ENCODE data around the gene PABPC1L. TPM values are rescaled to one million over a fixed set of nuclear protein-coding genes. Genes with fewer than 3 reads are reported as not detected.

PABPC1L gene
- total RNA-seq, 1 experiment from 2014 or later = 127 TPM

- RAD21 ChIA-PET (ENCODE audit: low non-redundant PET in 1 of 2, low total read pairs in 2 of 2, uncharacterized antibody in 2 of 2, unreplicated experiment in 2 of 2) = no interaction called here
- H3K27ac ChIP-seq (ENCODE audit: low read depth, low read length) = no peak overlapping the region
- H3K36me3 ChIP-seq (ENCODE audit: control insufficient read depth in 1 of 2, insufficient read depth in 2 of 2, low read length in 2 of 2) = peaks cover 31 to 32% of the 10 kb centered on the region in 2 experiments; a peak in 3 of 4 replicates
- no peak overlapping the region for H3K4me3 ChIP-seq (replicated peaks in 1 of 2; ENCODE audit: low read depth in 1 of 2, low read length in 2 of 2)
- CTCF ChIA-PET = no interaction called here
- TF ChIP-seq CEBPB (IDR thresholded peaks at IDR 0.05; ENCODE audit: low read depth) = no peak
- no peak for TF ChIP-seq CBX3 (IDR thresholded peaks at IDR 0.05; ENCODE audit: low read depth)
- no peak for TF ChIP-seq YY1 (IDR thresholded peaks at IDR 0.05; ENCODE audit: extremely low read depth, insufficient replicate concordance, low read depth, low read length)
- TF ChIP-seq POLR2A (IDR thresholded peaks at IDR 0.05; ENCODE audit: borderline replicate concordance, extremely low read depth, insufficient read depth, insufficient read length) = no peak
- no peak for TF ChIP-seq TCF7L2 (IDR thresholded peaks at IDR 0.05; ENCODE audit: borderline replicate concordance, extremely low read depth, insufficient read depth, insufficient read length)
- TF ChIP-seq SRF (IDR thresholded peaks at IDR 0.05; ENCODE audit: low read depth) = no peak
- TF ChIP-seq FOSL1 (IDR thresholded peaks at IDR 0.05; ENCODE audit: low read depth) = no peak
- no peak for TF ChIP-seq SIN3A (IDR thresholded peaks at IDR 0.05; ENCODE audit: low read depth)
- TF ChIP-seq EZH2phosphoT487 (IDR thresholded peaks at IDR 0.05; ENCODE audit: borderline replicate concordance) = no peak
- TF ChIP-seq, protein P1, sequence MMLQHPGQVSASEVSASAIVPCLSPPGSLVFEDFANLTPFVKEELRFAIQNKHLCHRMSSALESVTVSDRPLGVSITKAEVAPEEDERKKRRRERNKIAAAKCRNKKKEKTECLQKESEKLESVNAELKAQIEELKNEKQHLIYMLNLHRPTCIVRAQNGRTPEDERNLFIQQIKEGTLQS (IDR thresholded peaks at IDR 0.05) = no peak
- TF ChIP-seq EGR1 (IDR thresholded peaks at IDR 0.05; ENCODE audit: low read depth) = no peak
- H3K9me3 ChIP-seq (ENCODE audit: control insufficient read depth in 1 of 2, insufficient read depth in 1 of 2, low read depth in 1 of 2, low read length in 2 of 2) = no peaks in the 10 kb centered on the region
- no peaks in the 10 kb centered on the region for H4K20me1 ChIP-seq (ENCODE audit: insufficient read depth)
- no peaks in the 10 kb centered on the region for H3K9me2 ChIP-seq (ENCODE audit: insufficient read depth)
- H2AFZ ChIP-seq (ENCODE audit: low read depth, low read length, poor library complexity, severe bottlenecking) = no peak overlapping the region
- BruUV-seq (replicated peaks) = no TSS peak
- H3K27me3 ChIP-seq (ENCODE audit: insufficient read depth, low read length) = no peaks in the 10 kb centered on the region
- no peak overlapping the region for H3K9ac ChIP-seq (ENCODE audit: low read length)
- H3K4me2 ChIP-seq (ENCODE audit: low read length) = no peak overlapping the region
- peaks cover 8% of the 10 kb centered on the region; the same call in 1 of the 2 replicates for H3K79me2 ChIP-seq (ENCODE audit: insufficient read depth, low read length)
- peaks cover 2 to 5% of the 10 kb centered on the region in 2 experiments; a peak in 2 of 4 replicates for H3K4me1 ChIP-seq (ENCODE audit: control insufficient read depth in 1 of 2, insufficient read depth in 2 of 2, low read length in 2 of 2)
- POLR2A ChIA-PET = no interaction called here
- ATAC-seq (no peak), DNase-seq (ENCODE audit: low read depth, low spot score) (no peak)
- intact Hi-C loops (cut with micrococcal nuclease) = no loop called here
Measured at GRCh38 chr20:44916586-44916985, 6.7 kb downstream of the PABPC1L start.

DNA sequence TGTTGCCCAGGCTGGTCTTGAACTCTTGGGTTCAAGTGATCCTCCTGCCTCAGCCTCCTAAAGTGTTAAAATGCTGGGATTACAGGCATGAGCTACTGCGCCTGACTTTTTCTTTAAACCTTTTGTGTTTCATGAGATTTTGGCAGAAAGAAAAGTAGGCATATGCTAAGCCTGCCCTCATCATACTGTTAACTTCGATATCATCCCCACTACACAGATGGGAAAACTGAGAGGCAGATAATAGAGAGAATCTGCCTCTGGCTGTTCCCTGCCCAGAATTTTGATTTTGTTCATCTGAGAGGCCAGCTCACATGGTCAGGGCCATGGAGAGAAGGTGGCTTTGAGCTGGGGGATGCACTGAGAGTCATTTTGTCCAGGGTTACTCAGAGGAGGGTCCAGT, 7.5 kb downstream of the PABPC1L start:
- Histone ChIP-seq H3K9me3 (ENCODE audit: control insufficient read depth in 1 of 2, insufficient read depth in 1 of 2, low read depth in 1 of 2, low read length in 2 of 2) (no peaks in the 10 kb centered on the region), H3K27me3 (ENCODE audit: insufficient read depth, low read length) (no peaks in the 10 kb centered on the region), H2AFZ (ENCODE audit: low read depth, low read length, poor library complexity, severe bottlenecking) (no peak overlapping the region), H3K4me1 (ENCODE audit: control insufficient read depth in 1 of 2, insufficient read depth in 2 of 2, low read length in 2 of 2) (no peaks in the 10 kb centered on the region), H4K20me1 (ENCODE audit: insufficient read depth) (no peaks in the 10 kb centered on the region), H3K9ac (ENCODE audit: low read length) (no peak overlapping the region), H3K4me2 (ENCODE audit: low read length) (no peak overlapping the region), H3K4me3 (replicated peaks in 1 of 2; ENCODE audit: low read depth in 1 of 2, low read length in 2 of 2) (no peak overlapping the region), H3K36me3 (ENCODE audit: control insufficient read depth in 1 of 2, insufficient read depth in 2 of 2, low read length in 2 of 2) (peaks cover 34 to 36% of the 10 kb centered on the region in 2 experiments; a peak in 3 of 4 replicates), H3K9me2 (ENCODE audit: insufficient read depth) (no peaks in the 10 kb centered on the region), H3K79me2 (ENCODE audit: insufficient read depth, low read length) (peaks cover 4% of the 10 kb centered on the region; the same call in 1 of the 2 replicates), H3K27ac (ENCODE audit: low read depth, low read length) (no peak overlapping the region)
- POLR2A ChIA-PET = no interaction called here
- RAD21 ChIA-PET (ENCODE audit: low non-redundant PET in 1 of 2, low total read pairs in 2 of 2, uncharacterized antibody in 2 of 2, unreplicated experiment in 2 of 2) = no interaction called here
- ATAC-seq (no peak), DNase-seq (ENCODE audit: low read depth, low spot score) (no peak)
- TF ChIP-seq EZH2phosphoT487 (IDR thresholded peaks at IDR 0.05; ENCODE audit: borderline replicate concordance) = no peak
- BruUV-seq (replicated peaks) = no TSS peak
- CTCF ChIA-PET = no interaction called here
- intact Hi-C loops (cut with micrococcal nuclease) = no loop called here

Measured in HCT116 (cell line).